Skeletal muscle satellite cell (primary cell): Measurements from ENCODE around the gene CPEB4.

Experiments used
- H3K27me3 ChIP-seq: 2 replicates; pipeline ENCODE4 v1.7.0; 2013; ENCODE audit warnings: low read length; ENCODE audit not compliant: control insufficient read depth, insufficient read depth
- H3K36me3 ChIP-seq: 2 replicates; pipeline ENCODE4 v1.7.0; 2013; ENCODE audit warnings: mild to moderate bottlenecking, control low read depth, low read length; ENCODE audit not compliant: insufficient read depth
- H3K4me1 ChIP-seq: 2 replicates; pipeline ENCODE4 v1.7.0; 2013; ENCODE audit warnings: low read length; ENCODE audit not compliant: control insufficient read depth, insufficient read depth
- H3K4me2 ChIP-seq: 2 replicates; pipeline ENCODE4 v1.7.0; 2013; ENCODE audit warnings: mild to moderate bottlenecking, low read length
- H3K4me3 ChIP-seq: 2 replicates; pipeline ENCODE4 v1.7.0; 2013; ENCODE audit warnings: low read length
- H3K9ac ChIP-seq: 2 replicates; pipeline ENCODE4 v1.7.0; 2013; ENCODE audit warnings: mild to moderate bottlenecking, low read depth, low read length, moderate library complexity
- H3K9me3 ChIP-seq: replicated peaks from 2 replicates; pipeline ENCODE4 v1.7.0; 2013; ENCODE audit warnings: mild to moderate bottlenecking, control low read depth, low read length

CPEB4 gene

DNA sequence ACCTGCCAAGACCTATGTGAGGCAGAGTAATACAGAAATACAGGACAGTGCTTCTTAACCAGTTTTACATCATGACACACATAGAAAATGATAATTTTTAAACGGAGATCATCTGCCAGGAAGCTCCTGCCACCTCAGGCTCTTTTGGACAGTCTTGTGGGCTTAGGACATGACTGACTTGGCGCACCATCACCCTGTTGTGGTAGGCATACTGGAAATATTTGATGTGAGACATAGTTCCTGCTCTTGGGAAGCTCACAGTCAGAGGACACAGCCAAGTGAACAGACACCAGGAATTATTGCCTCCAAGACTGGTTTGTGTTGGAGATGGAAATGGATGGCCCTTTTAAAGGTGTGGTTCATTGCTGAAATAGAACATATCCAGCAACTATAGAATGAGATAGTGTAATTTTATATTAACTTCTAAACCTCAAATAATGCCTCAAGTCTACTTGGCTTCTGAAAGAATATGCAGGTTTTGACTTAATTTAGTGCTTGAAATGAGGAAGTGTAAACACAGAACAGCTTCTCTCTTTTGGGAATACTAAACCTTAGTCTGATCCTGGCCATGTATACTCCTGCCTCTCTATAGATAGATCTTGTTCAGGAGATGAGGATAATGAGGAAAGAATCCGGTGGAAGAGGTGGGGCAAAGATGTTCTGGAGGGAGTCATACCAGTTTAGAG lies 19.7 kb downstream of the CPEB4 start:
- Histone ChIP-seq H3K36me3 (peaks cover 7% of the 10 kb centered on the region), H3K4me1 (peaks cover 6% of the 10 kb centered on the region)

DNA sequence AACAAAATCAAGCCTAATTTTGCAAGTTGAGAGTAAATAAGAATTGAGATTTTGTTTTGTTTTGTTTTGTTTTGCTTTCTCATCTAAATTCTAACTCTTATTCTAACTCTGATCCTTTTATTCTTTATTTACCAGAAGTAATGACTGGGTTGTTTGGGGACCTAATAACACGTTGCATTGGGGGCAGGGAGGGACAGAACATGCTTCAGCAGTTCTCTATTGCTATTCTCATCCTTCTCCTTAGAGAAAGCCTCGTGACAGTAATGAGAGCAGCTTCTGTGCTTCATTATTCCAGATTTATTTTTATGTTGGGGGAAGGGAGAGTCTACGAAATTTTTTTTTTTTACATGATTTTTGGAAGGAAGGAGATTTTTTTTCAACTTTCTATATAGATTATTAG lies 21.1 kb downstream of the CPEB4 start:
- Histone ChIP-seq H3K9me3 (no peaks in the 10 kb centered on the region), H3K4me2 (no peak overlapping the region), H3K27me3 (no peaks in the 10 kb centered on the region), H3K9ac (no peak overlapping the region), H3K36me3 (peaks cover 7% of the 10 kb centered on the region), H3K4me1 (peaks cover 6% of the 10 kb centered on the region), H3K4me3 (no peak overlapping the region)

More for the DNA sequence above, 19.7 kb downstream of the CPEB4 start:
- H3K4me3 ChIP-seq = no peak overlapping the region
- H3K9me3 ChIP-seq = no peaks in the 10 kb centered on the region
- no peaks in the 10 kb centered on the region for H3K27me3 ChIP-seq
- H3K9ac ChIP-seq = no peak overlapping the region
- H3K4me2 ChIP-seq = no peak overlapping the region

DNA sequence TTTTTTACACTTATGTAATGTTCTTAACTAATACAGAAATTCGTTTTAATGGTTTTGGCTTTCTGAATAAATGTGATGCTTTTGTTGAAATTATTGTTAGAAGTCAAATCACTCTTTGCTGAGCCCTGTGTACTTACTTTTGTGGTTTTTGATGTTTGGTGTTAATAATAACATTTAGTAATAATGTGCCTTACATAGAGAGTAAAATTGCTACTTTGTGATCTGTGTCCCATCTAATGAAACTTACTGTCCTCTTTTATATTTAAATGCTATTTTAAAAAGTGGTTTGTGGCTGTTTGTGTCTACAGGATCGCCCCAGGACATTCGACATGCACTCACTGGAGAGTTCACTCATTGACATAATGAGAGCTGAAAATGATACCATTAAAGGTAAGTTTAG lies 22.1 kb downstream of the CPEB4 start:
- H3K27me3 ChIP-seq = no peaks in the 10 kb centered on the region
- no peaks in the 10 kb centered on the region for H3K9me3 ChIP-seq
- peaks cover 6% of the 10 kb centered on the region for H3K4me1 ChIP-seq
- H3K4me3 ChIP-seq = no peak overlapping the region
- H3K9ac ChIP-seq = no peak overlapping the region
- no peak overlapping the region for H3K4me2 ChIP-seq
- H3K36me3 ChIP-seq = peaks cover 7% of the 10 kb centered on the region

DNA sequence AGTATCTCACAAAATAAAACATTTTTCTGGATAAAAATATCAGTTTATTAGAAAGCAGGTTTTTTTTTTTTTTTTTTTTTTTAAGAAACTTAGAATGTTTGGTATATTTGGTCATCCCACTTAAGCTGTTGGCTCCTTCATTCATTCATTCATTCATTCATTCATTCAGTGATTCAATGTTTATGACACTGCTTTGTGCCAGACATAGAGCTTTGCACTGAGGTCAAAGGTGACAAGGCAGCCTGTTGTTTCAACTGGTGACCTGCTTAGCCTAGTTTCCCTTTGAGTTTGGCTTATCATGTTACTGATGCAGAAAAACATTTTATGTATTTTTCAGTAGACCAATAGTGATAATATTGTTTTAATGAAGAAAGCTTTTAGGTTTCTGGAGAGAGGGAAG lies 23.5 kb downstream of the CPEB4 start:
- H3K9ac ChIP-seq = no peak overlapping the region
- peaks cover 7% of the 10 kb centered on the region for H3K36me3 ChIP-seq
- H3K4me1 ChIP-seq = peaks cover 6% of the 10 kb centered on the region
- H3K4me2 ChIP-seq = no peak overlapping the region
- no peaks in the 10 kb centered on the region for H3K27me3 ChIP-seq
- H3K9me3 ChIP-seq = no peaks in the 10 kb centered on the region
- H3K4me3 ChIP-seq = no peak overlapping the region

DNA sequence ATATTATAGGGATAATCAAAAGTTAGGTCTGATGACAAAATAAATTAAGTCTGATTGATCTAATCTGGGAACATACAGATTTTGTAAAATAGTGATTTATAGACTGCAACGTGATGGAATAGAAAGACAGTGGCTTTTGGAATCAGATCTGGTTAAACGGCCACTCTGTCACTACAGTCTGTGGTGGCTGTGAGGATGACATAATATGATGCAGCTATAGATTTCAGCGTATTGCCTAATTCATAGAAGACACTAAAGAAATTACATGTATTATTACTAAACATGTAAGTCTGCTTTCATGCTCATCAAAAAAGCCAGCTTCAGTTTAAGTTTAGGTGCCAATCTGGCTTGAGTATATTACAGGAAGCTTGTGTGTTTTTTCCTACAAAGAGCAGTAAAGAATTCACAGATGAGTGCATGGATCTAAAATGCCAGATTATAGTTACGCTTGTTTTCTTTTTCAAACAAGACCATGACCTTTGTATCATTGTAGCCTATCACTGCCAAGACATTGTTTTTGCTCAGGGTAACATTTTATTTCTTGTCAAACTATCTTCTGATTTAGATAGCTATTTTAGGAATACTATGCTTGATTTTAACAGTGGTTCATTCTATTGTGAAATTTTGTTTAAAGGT lies 25.7 kb downstream of the CPEB4 start:
- H3K4me1 ChIP-seq = peaks cover 8% of the 10 kb centered on the region
- peaks cover 7% of the 10 kb centered on the region for H3K36me3 ChIP-seq
- no peak overlapping the region for H3K9ac ChIP-seq
- no peaks in the 10 kb centered on the region for H3K9me3 ChIP-seq
- H3K27me3 ChIP-seq = no peaks in the 10 kb centered on the region
- no peak overlapping the region for H3K4me3 ChIP-seq
- H3K4me2 ChIP-seq = no peak overlapping the region

GRCh38 chr5:173915310-173916014 lies 27.3 kb downstream of the CPEB4 start:
- Histone ChIP-seq H3K36me3 (peaks cover 7% of the 10 kb centered on the region), H3K9ac (no peak overlapping the region), H3K4me1 (peaks cover 24% of the 10 kb centered on the region), H3K4me2 (no peak overlapping the region), H3K4me3 (no peak overlapping the region), H3K9me3 (no peaks in the 10 kb centered on the region), H3K27me3 (no peaks in the 10 kb centered on the region)

DNA sequence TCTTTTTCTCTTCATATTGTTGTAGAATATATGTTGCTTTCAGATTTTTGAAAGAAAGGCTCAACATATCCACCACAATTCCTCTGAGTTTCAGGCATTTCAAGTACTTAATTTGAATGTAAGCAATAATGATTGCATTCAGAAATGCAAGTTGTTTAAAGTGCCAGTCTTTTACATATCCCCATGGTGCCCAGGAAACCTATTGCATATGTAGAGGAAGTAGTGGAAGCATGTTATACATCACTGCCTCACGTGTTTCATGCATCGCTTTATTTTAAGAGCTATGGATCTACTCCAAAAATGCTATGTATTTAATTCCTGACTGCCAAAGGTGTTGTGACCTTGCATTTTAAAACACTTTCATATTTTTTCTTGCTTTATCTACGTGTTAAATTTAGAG lies 28.1 kb downstream of the CPEB4 start:
- Histone ChIP-seq H3K27me3 (no peaks in the 10 kb centered on the region), H3K9ac (no peak overlapping the region), H3K9me3 (no peaks in the 10 kb centered on the region), H3K4me1 (peaks cover 32% of the 10 kb centered on the region), H3K4me3 (no peak overlapping the region), H3K4me2 (no peak overlapping the region), H3K36me3 (peaks cover 7% of the 10 kb centered on the region)

DNA sequence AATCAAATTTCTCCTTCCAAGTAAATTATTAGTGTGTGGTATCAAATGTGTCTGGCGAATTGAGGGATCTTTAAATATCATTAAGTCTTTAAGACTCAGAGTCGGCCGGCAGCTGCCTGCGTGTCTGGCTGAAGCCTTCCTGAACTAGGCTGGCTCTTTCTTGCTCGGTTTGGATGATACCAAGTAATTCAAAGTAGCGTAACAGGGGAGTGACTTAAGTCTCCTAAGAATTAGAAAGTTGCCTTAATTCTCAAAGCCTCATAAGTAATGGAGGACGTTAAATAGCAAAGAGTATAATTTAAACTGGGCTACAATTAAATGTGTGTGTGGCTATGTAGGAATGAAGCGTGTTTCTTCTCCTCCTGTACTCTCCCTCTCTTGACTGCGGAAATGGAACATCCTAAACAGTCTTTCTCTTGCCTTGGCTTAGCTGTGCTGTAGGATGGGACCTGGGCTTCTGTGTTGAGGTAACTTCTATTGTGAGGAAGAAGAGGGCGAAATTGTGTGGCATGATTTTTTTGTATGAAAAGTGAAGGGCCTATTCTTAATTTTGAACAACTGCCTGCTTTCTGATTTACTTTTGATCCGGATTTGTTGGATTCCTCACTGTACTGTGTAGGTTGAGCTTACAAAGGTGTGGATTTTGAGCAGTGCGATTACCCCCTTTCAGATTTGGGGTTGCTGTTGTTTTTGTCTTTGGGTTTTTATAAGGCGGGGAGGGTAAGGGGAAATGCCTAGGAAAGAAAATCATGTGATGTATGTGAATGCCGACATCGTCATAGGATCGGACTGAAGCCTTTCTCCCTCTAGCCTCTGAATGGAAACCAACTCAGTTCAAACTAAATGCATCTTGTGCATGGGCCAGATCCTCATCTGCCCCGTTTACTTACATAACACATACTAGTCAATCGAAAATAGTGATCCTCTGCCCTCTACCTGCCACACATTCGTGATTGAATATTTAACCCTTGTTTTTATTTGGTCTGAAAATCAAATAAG lies 29.9 kb downstream of the CPEB4 start:
- Histone ChIP-seq H3K9me3 (no peaks in the 10 kb centered on the region), H3K27me3 (no peaks in the 10 kb centered on the region), H3K4me3 (peak overlapping the region; percentile 66), H3K9ac (peak overlapping the region; percentile 83), H3K4me2 (peak overlapping the region; percentile 89), H3K4me1 (peaks cover 33% of the 10 kb centered on the region), H3K36me3 (no peaks in the 10 kb centered on the region)

DNA sequence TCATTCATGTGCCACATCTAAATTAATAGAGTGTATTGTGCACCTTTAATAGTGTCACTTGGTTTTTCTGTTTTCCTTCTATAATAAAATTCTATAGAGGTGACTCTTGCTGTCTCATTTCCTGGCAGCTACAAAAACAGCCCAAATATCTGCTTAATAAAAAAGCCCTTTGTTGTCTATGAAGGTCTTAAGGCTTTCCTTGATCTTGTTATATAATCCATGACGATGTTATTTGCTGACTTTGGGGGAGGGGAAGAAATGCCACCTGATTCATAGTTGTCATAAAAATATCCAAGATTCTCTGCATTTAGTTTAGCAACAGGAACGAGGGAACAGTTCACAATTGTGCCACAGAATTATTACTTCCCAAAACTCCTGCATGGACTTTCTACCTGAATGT lies 31.3 kb downstream of the CPEB4 start:
- H3K4me3 ChIP-seq = no peak overlapping the region
- H3K9me3 ChIP-seq = no peaks in the 10 kb centered on the region
- peaks cover 36% of the 10 kb centered on the region for H3K4me1 ChIP-seq
- peak overlapping the region; percentile 89 for H3K4me2 ChIP-seq
- peak overlapping the region; percentile 46 for H3K9ac ChIP-seq
- H3K27me3 ChIP-seq = no peaks in the 10 kb centered on the region
- H3K36me3 ChIP-seq = no peaks in the 10 kb centered on the region

GRCh38 chr5:173920024-173920753 lies 32.0 kb downstream of the CPEB4 start:
- no peaks in the 10 kb centered on the region for H3K36me3 ChIP-seq
- no peaks in the 10 kb centered on the region for H3K27me3 ChIP-seq
- H3K9me3 ChIP-seq = no peaks in the 10 kb centered on the region
- peaks cover 36% of the 10 kb centered on the region for H3K4me1 ChIP-seq
- no peak overlapping the region for H3K4me3 ChIP-seq
- H3K9ac ChIP-seq = no peak overlapping the region
- peak overlapping the region; percentile 89 for H3K4me2 ChIP-seq
